SIG-M5 (cell line): ENCODE results near the gene ANKDD1B.
"Not testable (repeated sequence)": the region's sequence is repeated elsewhere in the genome, so short reads cannot be mapped to it uniquely, and the experiment has no call there.

Source experiments
- DNase-seq: peaks from one replicate; lab custom pipeline; 2025; lab: John Stamatoyannopoulos, UW

ANKDD1B gene

GRCh38 chr5:75611311-75612225 is at the start of gene ANKDD1B:
Gene ANKDD1B (plus strand): TSS chr5:75611453. CDS start chr5:75611635, 182 bp downstream.
- DNase-seq = no peak

GRCh38 chr5:75565991-75566709 is 45.1 kb upstream of the ANKDD1B start:
- DNase-seq = not testable (repeated sequence)

GRCh38 chr5:75566710-75567309 is 44.4 kb upstream of the ANKDD1B start:
- DNase-seq = peak; percentile 71

- DNase-seq = peak; percentile 3
Observed at GRCh38 chr5:75567710-75568109, 43.5 kb upstream of the ANKDD1B start.

GRCh38 chr5:75568202-75568601 is 43.1 kb upstream of the ANKDD1B start:
- DNase-seq = no peak

GRCh38 chr5:75571547-75571946 is 39.7 kb upstream of the ANKDD1B start:
- no peak for DNase-seq

- DNase-seq = no peak
Observed at GRCh38 chr5:75574791-75575190, 36.5 kb upstream of the ANKDD1B start.

- DNase-seq = not testable (repeated sequence)
Observed at GRCh38 chr5:75578280-75578679, 33.0 kb upstream of the ANKDD1B start.

GRCh38 chr5:75584641-75585040 is 26.6 kb upstream of the ANKDD1B start:
- DNase-seq = no peak

- no peak for DNase-seq
Observed at GRCh38 chr5:75588666-75589065, 22.6 kb upstream of the ANKDD1B start.

GRCh38 chr5:75600535-75600934 is 10.7 kb upstream of the ANKDD1B start:
- no peak for DNase-seq

- no peak for DNase-seq
Observed at GRCh38 chr5:75601567-75601966, 9.7 kb upstream of the ANKDD1B start.

- no peak for DNase-seq
Observed at GRCh38 chr5:75601996-75602395, 9.3 kb upstream of the ANKDD1B start.

- DNase-seq = no peak
Observed at GRCh38 chr5:75603371-75603770, 7.9 kb upstream of the ANKDD1B start.

- DNase-seq = no peak
Observed at GRCh38 chr5:75603821-75604220, 7.4 kb upstream of the ANKDD1B start.

GRCh38 chr5:75607341-75607740 is 3.9 kb upstream of the ANKDD1B start:
- DNase-seq = not testable (repeated sequence)

- DNase-seq = no peak
Observed at GRCh38 chr5:75608870-75609269, 2.4 kb upstream of the ANKDD1B start.

- no peak for DNase-seq
Observed at GRCh38 chr5:75610201-75610600, 1.1 kb upstream of the ANKDD1B start.

GRCh38 chr5:75610859-75611310 is 368 bp upstream of the ANKDD1B start:
- not testable (repeated sequence) for DNase-seq

- no peak for DNase-seq
Observed at GRCh38 chr5:75612226-75612569, 945 bp downstream of the ANKDD1B start.

- no peak for DNase-seq
Observed at GRCh38 chr5:75612901-75613300, 1.6 kb downstream of the ANKDD1B start.

GRCh38 chr5:75614176-75614575 is 2.9 kb downstream of the ANKDD1B start:
- no peak for DNase-seq
